ENCODE data around the gene MYRIP. TPM values are rescaled to one million over a fixed set of nuclear protein-coding genes. Genes with fewer than 3 reads are reported as not detected.

The MYRIP gene
- 1 to 10 TPM; 1.4 to 4.4 (median 2.8) TPM for total RNA-seq

DNA sequence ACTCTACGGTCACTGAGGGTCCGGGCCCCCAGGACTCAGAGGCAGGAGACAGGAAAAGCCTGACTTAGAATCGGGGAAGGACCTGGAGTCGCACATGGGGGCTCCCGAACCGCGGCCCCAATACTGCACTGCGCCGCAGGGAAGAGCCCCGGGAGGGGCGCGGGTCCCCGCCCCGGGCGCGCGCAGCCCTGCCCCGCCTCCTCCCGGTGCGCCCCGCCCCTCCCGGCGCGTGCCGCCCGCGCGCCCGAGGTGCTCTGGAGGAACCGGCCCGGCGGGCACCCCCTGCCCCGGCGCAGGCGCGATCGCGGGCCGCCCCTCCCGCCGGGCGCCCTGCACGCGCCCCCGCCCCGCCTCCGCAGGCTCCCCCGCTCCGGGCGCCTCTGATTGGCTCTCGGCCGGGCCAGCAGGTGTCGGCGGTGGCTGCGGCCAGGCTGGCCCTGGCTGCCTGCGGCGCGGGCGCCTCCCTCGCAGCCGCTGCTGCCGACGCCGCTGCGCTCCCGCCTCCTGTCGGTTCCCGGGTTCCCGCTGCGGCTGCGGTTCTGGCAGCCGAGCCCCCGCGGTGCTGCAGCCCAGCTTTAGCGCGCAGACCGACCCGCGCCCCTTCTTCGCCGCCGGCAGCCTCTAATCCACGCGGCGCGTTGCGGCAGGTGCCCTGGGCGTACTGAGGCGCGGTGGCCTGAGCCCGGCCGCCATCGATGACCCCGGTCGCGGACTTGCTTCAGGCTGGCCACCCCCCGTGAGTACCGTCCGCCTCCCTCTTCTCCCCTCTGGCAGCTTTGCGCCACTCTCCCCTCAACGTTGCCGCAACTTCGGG lies at the start of gene MYRIP:
Gene MYRIP, plus strand, starts transcription at position 429 of the 814 bp plus-strand sequence. CDS start 91,208 bp downstream, outside the sequence.
- no peak for DNase-seq (ENCODE audit: low spot score in 2 of 2)

GRCh38 chr3:39760325-39760724 lies 49.1 kb upstream of the MYRIP start:
- Histone ChIP-seq H3K27ac (no peak overlapping the region), H3K27me3 (no peaks in the 10 kb centered on the region), H3K9me3 (no peaks in the 10 kb centered on the region), H3K36me3 (no peaks in the 10 kb centered on the region), H3K4me1 (no peaks in the 10 kb centered on the region), H3K4me3 (no peak overlapping the region)
- WGBS = 82% methylated on average over 1 of the region's 1 CpG
- DNase-seq (ENCODE audit: low spot score in 2 of 2) = no peak
- TF ChIP-seq, protein P1, sequence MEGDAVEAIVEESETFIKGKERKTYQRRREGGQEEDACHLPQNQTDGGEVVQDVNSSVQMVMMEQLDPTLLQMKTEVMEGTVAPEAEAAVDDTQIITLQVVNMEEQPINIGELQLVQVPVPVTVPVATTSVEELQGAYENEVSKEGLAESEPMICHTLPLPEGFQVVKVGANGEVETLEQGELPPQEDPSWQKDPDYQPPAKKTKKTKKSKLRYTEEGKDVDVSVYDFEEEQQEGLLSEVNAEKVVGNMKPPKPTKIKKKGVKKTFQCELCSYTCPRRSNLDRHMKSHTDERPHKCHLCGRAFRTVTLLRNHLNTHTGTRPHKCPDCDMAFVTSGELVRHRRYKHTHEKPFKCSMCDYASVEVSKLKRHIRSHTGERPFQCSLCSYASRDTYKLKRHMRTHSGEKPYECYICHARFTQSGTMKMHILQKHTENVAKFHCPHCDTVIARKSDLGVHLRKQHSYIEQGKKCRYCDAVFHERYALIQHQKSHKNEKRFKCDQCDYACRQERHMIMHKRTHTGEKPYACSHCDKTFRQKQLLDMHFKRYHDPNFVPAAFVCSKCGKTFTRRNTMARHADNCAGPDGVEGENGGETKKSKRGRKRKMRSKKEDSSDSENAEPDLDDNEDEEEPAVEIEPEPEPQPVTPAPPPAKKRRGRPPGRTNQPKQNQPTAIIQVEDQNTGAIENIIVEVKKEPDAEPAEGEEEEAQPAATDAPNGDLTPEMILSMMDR (IDR thresholded peaks at IDR 0.05) = no peak
- no peak for TF ChIP-seq POLR2A (IDR thresholded peaks at IDR 0.05)
- TF ChIP-seq EP300 (IDR thresholded peaks at IDR 0.05) = no peak
- no peak for TF ChIP-seq POLR2AphosphoS5 (IDR thresholded peaks at IDR 0.05)

More for the DNA sequence above, at the start of gene MYRIP:
- Histone ChIP-seq H3K27ac (no peak within 1 kb of the TSS), H3K27me3 (peaks cover 45% of the 10 kb centered on the region), H3K4me3 (peak within 1 kb of the TSS; percentile 59), H3K4me1 (peaks cover 23% of the 10 kb centered on the region), H3K9me3 (no peaks in the 10 kb centered on the region), H3K36me3 (no peaks in the 10 kb centered on the region)
- WGBS = 2% methylated on average over 27 of the region's 103 CpGs
- TF ChIP-seq EP300 (IDR thresholded peaks at IDR 0.05) (no peak), POLR2AphosphoS5 (IDR thresholded peaks at IDR 0.05) (no peak), POLR2A (IDR thresholded peaks at IDR 0.05) (no peak)
- TF ChIP-seq, protein P1 (IDR thresholded peaks at IDR 0.05) = no peak

DNA sequence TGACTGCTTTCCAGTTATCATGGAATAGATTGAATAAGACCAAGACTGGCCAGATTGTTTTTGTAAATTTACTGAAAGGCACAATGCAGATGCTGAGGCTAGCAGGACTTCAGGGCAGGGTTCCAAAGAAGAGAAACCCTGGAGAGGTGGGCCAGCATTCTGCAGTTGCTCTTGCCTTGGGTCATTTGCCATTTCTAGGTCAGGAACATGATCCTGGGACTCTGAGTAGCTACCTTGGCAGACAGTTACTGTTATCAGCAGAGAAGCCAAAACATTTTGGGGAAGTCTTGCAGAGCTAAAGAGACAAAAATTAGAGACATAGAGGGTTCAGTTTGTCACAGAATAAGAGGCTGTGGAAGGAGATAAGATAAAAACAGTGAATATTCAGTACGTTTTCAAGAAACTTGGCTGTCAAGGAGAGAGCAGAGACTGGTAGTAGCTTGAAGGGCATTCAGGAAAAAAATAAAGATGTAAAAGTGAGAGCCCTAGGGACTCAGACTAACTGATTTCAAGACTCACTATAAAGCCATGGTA lies 46.8 kb upstream of the MYRIP start:
- Histone ChIP-seq H3K27me3 (no peaks in the 10 kb centered on the region), H3K4me3 (no peak overlapping the region), H3K27ac (no peak overlapping the region), H3K36me3 (no peaks in the 10 kb centered on the region), H3K9me3 (no peaks in the 10 kb centered on the region), H3K4me1 (no peaks in the 10 kb centered on the region)
- DNase-seq (ENCODE audit: low spot score in 2 of 2) = no peak
- WGBS = 62% methylated on average over 1 of the region's 1 CpG
- no peak for TF ChIP-seq POLR2AphosphoS5 (IDR thresholded peaks at IDR 0.05)
- TF ChIP-seq, protein P1 (IDR thresholded peaks at IDR 0.05) = no peak
- no peak for TF ChIP-seq EP300 (IDR thresholded peaks at IDR 0.05)
- TF ChIP-seq POLR2A (IDR thresholded peaks at IDR 0.05) = no peak

DNA sequence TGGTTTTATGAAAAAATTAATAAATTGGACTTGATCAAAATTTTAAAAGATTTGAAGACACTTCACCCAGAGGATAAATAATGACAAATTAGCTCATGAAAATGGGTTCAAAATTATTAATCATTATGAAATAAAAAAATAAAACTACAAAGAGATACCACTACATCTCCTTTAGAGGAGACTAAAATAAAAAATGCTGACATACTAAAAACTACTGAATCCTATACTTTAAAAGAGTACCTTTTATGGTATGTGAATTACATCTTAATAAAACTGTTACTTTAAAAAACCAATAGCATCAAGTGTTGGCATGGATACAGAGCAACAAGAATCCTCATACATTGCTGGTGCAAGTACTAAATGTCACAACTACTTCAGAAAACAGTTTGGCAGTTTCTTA lies 46.0 kb upstream of the MYRIP start:
- H3K27me3 ChIP-seq = no peaks in the 10 kb centered on the region
- DNase-seq (ENCODE audit: low spot score in 2 of 2) = no peak

GRCh38 chr3:39765575-39765974 lies 43.8 kb upstream of the MYRIP start:
- no peaks in the 10 kb centered on the region for H3K4me1 ChIP-seq
- no peaks in the 10 kb centered on the region for H3K27me3 ChIP-seq
- H3K27ac ChIP-seq = no peak overlapping the region
- no peak for DNase-seq (ENCODE audit: low spot score in 2 of 2)
- H3K4me3 ChIP-seq = no peak overlapping the region
- no peaks in the 10 kb centered on the region for H3K9me3 ChIP-seq
- TF ChIP-seq POLR2AphosphoS5 (IDR thresholded peaks at IDR 0.05) = no peak
- no peak for TF ChIP-seq EP300 (IDR thresholded peaks at IDR 0.05)
- TF ChIP-seq, protein P1 (IDR thresholded peaks at IDR 0.05) = no peak
- TF ChIP-seq POLR2A (IDR thresholded peaks at IDR 0.05) = no peak
- H3K36me3 ChIP-seq = no peaks in the 10 kb centered on the region

More for the DNA sequence above, 46.0 kb upstream of the MYRIP start:
- H3K27ac ChIP-seq = no peak overlapping the region
- H3K36me3 ChIP-seq = no peaks in the 10 kb centered on the region
- H3K4me3 ChIP-seq = no peak overlapping the region
- no peaks in the 10 kb centered on the region for H3K4me1 ChIP-seq
- no peaks in the 10 kb centered on the region for H3K9me3 ChIP-seq
- TF ChIP-seq POLR2A (IDR thresholded peaks at IDR 0.05) (no peak), EP300 (IDR thresholded peaks at IDR 0.05) (no peak), POLR2AphosphoS5 (IDR thresholded peaks at IDR 0.05) (no peak)
- TF ChIP-seq, protein P1 (IDR thresholded peaks at IDR 0.05) = no peak

All from suprapubic skin (tissue), 4 donors.